Epithelial cell of esophagus (primary cell): Measurements from ENCODE around the gene FRMPD3.

ENCODE experiments used
- DNase-seq: peaks from one replicate; pipeline ENCODE4 v3.0.0; 2010; ENCODE audit warnings: low read depth
- H3K4me3 ChIP-seq: 2 replicates; pipeline ENCODE4 v1.5.1; 2011; ENCODE audit warnings: mild to moderate bottlenecking, low read length, control low read depth
- CTCF ChIP-seq: IDR thresholded peaks from 2 replicates; pipeline ENCODE4 v1.5.1; 2011; ENCODE audit warnings: low read depth, mild to moderate bottlenecking, low read length, control low read depth, inconsistent platforms; ENCODE audit not compliant: insufficient read depth; ENCODE audit errors: missing control alignments

FRMPD3 gene

GRCh38 chrX:107445146-107445545 lies 4.3 kb upstream of the FRMPD3 start:
- DNase-seq = no peak
- TF ChIP-seq CTCF = no peak

GRCh38 chrX:107445631-107446030 lies 3.8 kb upstream of the FRMPD3 start:
- no peak overlapping the region for H3K4me3 ChIP-seq
- DNase-seq = no peak
- no peak for TF ChIP-seq CTCF

More at GRCh38 chrX:107445146-107445545, 4.3 kb upstream of the FRMPD3 start:
- H3K4me3 ChIP-seq = no peak overlapping the region

GRCh38 chrX:107447642-107448041 lies 1.8 kb upstream of the FRMPD3 start:
- H3K4me3 ChIP-seq = no peak overlapping the region
- no peak for TF ChIP-seq CTCF
- no peak for DNase-seq

- no peak for DNase-seq
- no peak overlapping the region for H3K4me3 ChIP-seq
- no peak for TF ChIP-seq CTCF
Measured at GRCh38 chrX:107448625-107448997, 841 bp upstream of the FRMPD3 start.

- H3K4me3 ChIP-seq = no peak overlapping the region
- no peak for TF ChIP-seq CTCF
- no peak for DNase-seq
Measured at GRCh38 chrX:107450823-107451509, 1.5 kb downstream of the FRMPD3 start.

- DNase-seq = no peak
- no peak overlapping the region for H3K4me3 ChIP-seq
- no peak for TF ChIP-seq CTCF
Measured at GRCh38 chrX:107451731-107452130, 2.3 kb downstream of the FRMPD3 start.

GRCh38 chrX:107452581-107452980 lies 3.1 kb downstream of the FRMPD3 start:
- no peak overlapping the region for H3K4me3 ChIP-seq
- no peak for TF ChIP-seq CTCF
- no peak for DNase-seq
